ENCODE data around the gene PDE4A.
"Not testable (repeated sequence)": the region's sequence is repeated elsewhere in the genome, so short reads cannot be mapped to it uniquely, and the experiment has no call there.

The PDE4A gene

GRCh38 chr19:10461047-10461949 is 41.0 kb downstream of the PDE4A start:
- WGBS (ENCODE audit: extremely low coverage, insufficient coverage, insufficient read length): no CpG with 5 or more reads among the region's 45 CpGs
- no peaks in the 10 kb centered on the region for H3K9me3 ChIP-seq (ENCODE audit: insufficient read depth, low read depth, low read length)
- no peak overlapping the region for H4K12ac ChIP-seq (ENCODE audit: low read depth, low read length)
- peak overlapping the region; percentile 69 for H3K4me2 ChIP-seq (ENCODE audit: low read length)
- no peak overlapping the region for H3K23ac ChIP-seq (ENCODE audit: low read length)
- H3K27me3 ChIP-seq (ENCODE audit: insufficient read depth, low read length): no peaks in the 10 kb centered on the region
- no peak overlapping the region for H3K4ac ChIP-seq (ENCODE audit: low read depth, low read length)
- no peaks in the 10 kb centered on the region for H3K79me2 ChIP-seq (ENCODE audit: control insufficient read depth, insufficient read depth, low read length, poor library complexity)
- H4K91ac ChIP-seq (ENCODE audit: low read depth, low read length): no peak overlapping the region
- H2AK5ac ChIP-seq (ENCODE audit: low read length): no peak overlapping the region
- peak overlapping the region; percentile 14 for H2BK5ac ChIP-seq (ENCODE audit: low read depth, low read length, poor library complexity)
- no peak overlapping the region for H2BK12ac ChIP-seq (ENCODE audit: low read length)
- H3K79me1 ChIP-seq (ENCODE audit: low read length): no peaks in the 10 kb centered on the region
- no peak overlapping the region for H3K14ac ChIP-seq (ENCODE audit: low read length)
- H2AFZ ChIP-seq (ENCODE audit: insufficient read depth, low read length, poor library complexity): peak overlapping the region; percentile 97
- H2BK120ac ChIP-seq (ENCODE audit: insufficient read depth, low read length, poor library complexity): no peak overlapping the region
- H4K8ac ChIP-seq (ENCODE audit: low read depth, low read length): peak overlapping the region; percentile 40
- no peak overlapping the region for H3K18ac ChIP-seq (ENCODE audit: low read length)
- peak; percentile 90 to 95 for DNase-seq
- H3K9ac ChIP-seq (ENCODE audit: low read length): no peak overlapping the region
- no peak overlapping the region for H3K27ac ChIP-seq (ENCODE audit: low read depth, low read length)
- H3K36me3 ChIP-seq (ENCODE audit: control insufficient read depth in 1 of 2, insufficient read depth in 2 of 2, low read length in 2 of 2): no peaks in the 10 kb centered on the region
- H3K4me1 ChIP-seq (ENCODE audit: control insufficient read depth in 1 of 2, insufficient read depth in 2 of 2, low read length in 2 of 2): peaks cover 6 to 7% of the 10 kb centered on the region in 2 experiments
- H3K4me3 ChIP-seq (ENCODE audit: low read depth, low read length): peak overlapping the region; percentile 62

GRCh38 chr19:10462042-10462441 is 41.7 kb downstream of the PDE4A start:
- H3K4me3 ChIP-seq (ENCODE audit: low read depth, low read length); H4K91ac ChIP-seq (ENCODE audit: low read depth, low read length); H3K9ac ChIP-seq (ENCODE audit: low read length); H3K27me3 ChIP-seq (ENCODE audit: insufficient read depth, low read length); H3K79me2 ChIP-seq (ENCODE audit: control insufficient read depth, insufficient read depth, low read length, poor library complexity); H3K4ac ChIP-seq (ENCODE audit: low read depth, low read length); H3K14ac ChIP-seq (ENCODE audit: low read length); H3K36me3 ChIP-seq (ENCODE audit: control insufficient read depth in 1 of 2, insufficient read depth in 2 of 2, low read length in 2 of 2); H2BK12ac ChIP-seq (ENCODE audit: low read length); H3K18ac ChIP-seq (ENCODE audit: low read length); H3K79me1 ChIP-seq (ENCODE audit: low read length); H2BK120ac ChIP-seq (ENCODE audit: insufficient read depth, low read length, poor library complexity); H3K9me3 ChIP-seq (ENCODE audit: insufficient read depth, low read depth, low read length); H3K4me1 ChIP-seq (ENCODE audit: control insufficient read depth in 1 of 2, insufficient read depth in 2 of 2, low read length in 2 of 2); H4K12ac ChIP-seq (ENCODE audit: low read depth, low read length); H2AK5ac ChIP-seq (ENCODE audit: low read length); H3K23ac ChIP-seq (ENCODE audit: low read length); DNase-seq; H3K27ac ChIP-seq (ENCODE audit: low read depth, low read length): not testable (repeated sequence)
- Histone ChIP-seq H2BK5ac (ENCODE audit: low read depth, low read length, poor library complexity) (peak overlapping the region; percentile 14), H4K8ac (ENCODE audit: low read depth, low read length) (peak overlapping the region; percentile 29), H3K4me2 (ENCODE audit: low read length) (peak overlapping the region; percentile 69), H2AFZ (ENCODE audit: insufficient read depth, low read length, poor library complexity) (peak overlapping the region; percentile 97)
- no CpG with 5 or more reads among the region's 15 CpGs for WGBS (ENCODE audit: extremely low coverage, insufficient coverage, insufficient read length)

- Histone ChIP-seq H4K8ac (ENCODE audit: low read depth, low read length) (no peak overlapping the region), H3K4me3 (ENCODE audit: low read depth, low read length) (no peak overlapping the region)
Measured at GRCh38 chr19:10462557-10462956, 42.2 kb downstream of the PDE4A start.

GRCh38 chr19:10464456-10464855 is 44.1 kb downstream of the PDE4A start:
- Histone ChIP-seq H3K79me2 (ENCODE audit: control insufficient read depth, insufficient read depth, low read length, poor library complexity) (no peaks in the 10 kb centered on the region), H2AK5ac (ENCODE audit: low read length) (no peak overlapping the region), H3K23ac (ENCODE audit: low read length) (no peak overlapping the region), H2AFZ (ENCODE audit: insufficient read depth, low read length, poor library complexity) (no peak overlapping the region), H3K79me1 (ENCODE audit: low read length) (no peaks in the 10 kb centered on the region), H2BK120ac (ENCODE audit: insufficient read depth, low read length, poor library complexity) (no peak overlapping the region), H3K14ac (ENCODE audit: low read length) (no peak overlapping the region), H2BK5ac (ENCODE audit: low read depth, low read length, poor library complexity) (no peak overlapping the region), H3K27me3 (ENCODE audit: insufficient read depth, low read length) (no peaks in the 10 kb centered on the region), H4K8ac (ENCODE audit: low read depth, low read length) (no peak overlapping the region), H4K12ac (ENCODE audit: low read depth, low read length) (no peak overlapping the region), H3K18ac (ENCODE audit: low read length) (no peak overlapping the region), H3K4me2 (ENCODE audit: low read length) (no peak overlapping the region), H3K4me3 (ENCODE audit: low read depth, low read length) (no peak overlapping the region), H3K9me3 (ENCODE audit: insufficient read depth, low read depth, low read length) (no peaks in the 10 kb centered on the region), H4K91ac (ENCODE audit: low read depth, low read length) (no peak overlapping the region), H3K9ac (ENCODE audit: low read length) (no peak overlapping the region), H3K27ac (ENCODE audit: low read depth, low read length) (no peak overlapping the region), H2BK12ac (ENCODE audit: low read length) (no peak overlapping the region), H3K36me3 (ENCODE audit: control insufficient read depth in 1 of 2, insufficient read depth in 2 of 2, low read length in 2 of 2) (no peaks in the 10 kb centered on the region), H3K4me1 (ENCODE audit: control insufficient read depth in 1 of 2, insufficient read depth in 2 of 2, low read length in 2 of 2) (peaks cover 6 to 7% of the 10 kb centered on the region in 2 experiments), H3K4ac (ENCODE audit: low read depth, low read length) (no peak overlapping the region)
- peak; percentile 78 to 91 for DNase-seq
- no CpG with 5 or more reads among the region's 5 CpGs for WGBS (ENCODE audit: extremely low coverage, insufficient coverage, insufficient read length)

More at GRCh38 chr19:10462557-10462956, 42.2 kb downstream of the PDE4A start:
- peaks cover 6 to 7% of the 10 kb centered on the region in 2 experiments for H3K4me1 ChIP-seq (ENCODE audit: control insufficient read depth in 1 of 2, insufficient read depth in 2 of 2, low read length in 2 of 2)
- H4K12ac ChIP-seq (ENCODE audit: low read depth, low read length): no peak overlapping the region
- H2BK5ac ChIP-seq (ENCODE audit: low read depth, low read length, poor library complexity): no peak overlapping the region
- DNase-seq: no peak
- WGBS (ENCODE audit: extremely low coverage, insufficient coverage, insufficient read length): 100% methylated on average over 2 of the region's 4 CpGs
- H2AK5ac ChIP-seq (ENCODE audit: low read length): no peak overlapping the region
- no peak overlapping the region for H4K91ac ChIP-seq (ENCODE audit: low read depth, low read length)
- no peaks in the 10 kb centered on the region for H3K79me1 ChIP-seq (ENCODE audit: low read length)
- H3K36me3 ChIP-seq (ENCODE audit: control insufficient read depth in 1 of 2, insufficient read depth in 2 of 2, low read length in 2 of 2): no peaks in the 10 kb centered on the region
- no peak overlapping the region for H3K9ac ChIP-seq (ENCODE audit: low read length)
- H3K9me3 ChIP-seq (ENCODE audit: insufficient read depth, low read depth, low read length): no peaks in the 10 kb centered on the region
- no peaks in the 10 kb centered on the region for H3K27me3 ChIP-seq (ENCODE audit: insufficient read depth, low read length)
- no peak overlapping the region for H3K23ac ChIP-seq (ENCODE audit: low read length)
- no peak overlapping the region for H3K4me2 ChIP-seq (ENCODE audit: low read length)
- H3K79me2 ChIP-seq (ENCODE audit: control insufficient read depth, insufficient read depth, low read length, poor library complexity): no peaks in the 10 kb centered on the region
- H3K27ac ChIP-seq (ENCODE audit: low read depth, low read length): no peak overlapping the region
- H2AFZ ChIP-seq (ENCODE audit: insufficient read depth, low read length, poor library complexity): no peak overlapping the region
- no peak overlapping the region for H3K4ac ChIP-seq (ENCODE audit: low read depth, low read length)
- no peak overlapping the region for H2BK12ac ChIP-seq (ENCODE audit: low read length)
- H2BK120ac ChIP-seq (ENCODE audit: insufficient read depth, low read length, poor library complexity): no peak overlapping the region
- H3K14ac ChIP-seq (ENCODE audit: low read length): no peak overlapping the region
- no peak overlapping the region for H3K18ac ChIP-seq (ENCODE audit: low read length)
